22Rv1 (cell line): ENCODE measurements around the gene SNX25.

Source experiments
- ZFX ChIP-seq: fragments of 450-650 bp; IDR thresholded peaks from 2 replicates; pipeline ENCODE4 v1.6.1; 2017; ENCODE audit warnings: antibody characterized with exemption, borderline replicate concordance
- TF ChIP-seq, protein P1 (sequence below): fragments of 450-650 bp; IDR thresholded peaks from 2 replicates; pipeline ENCODE4 v1.5.1; 2017; ENCODE audit warnings: mild to moderate bottlenecking

DNA sequence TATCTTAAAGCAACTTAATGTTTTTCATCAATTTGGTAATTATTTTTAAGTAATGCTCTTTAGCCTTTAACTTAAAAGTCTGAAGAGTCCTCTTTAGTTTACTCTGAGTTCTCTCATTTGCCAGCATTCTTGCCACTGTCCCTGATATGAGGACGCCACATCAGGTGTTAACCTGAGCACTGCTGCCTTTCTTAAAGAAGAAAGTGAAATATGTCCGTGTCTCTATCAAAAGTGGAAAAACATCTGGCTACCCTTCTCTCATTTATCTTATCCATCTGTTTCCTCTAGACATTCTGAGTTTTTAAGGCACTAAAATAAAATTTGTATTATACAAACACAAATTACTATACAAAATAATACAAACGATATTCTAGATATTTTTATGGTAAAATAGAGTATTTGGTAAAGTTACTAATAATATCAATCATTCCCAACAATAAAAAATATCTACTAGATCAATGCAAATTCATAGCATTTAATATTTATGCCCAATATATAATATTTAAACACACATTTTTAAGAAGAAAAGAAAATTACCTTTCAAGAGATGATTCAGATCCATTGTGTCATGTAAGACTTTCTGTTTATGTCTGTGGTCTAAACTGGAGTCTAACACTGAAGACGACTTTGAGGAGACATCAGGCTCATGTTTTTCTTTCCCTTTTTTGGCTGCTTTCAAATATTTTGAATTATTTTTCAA is 19.6 kb upstream of the SNX25 start:
- TF ChIP-seq, protein P1, sequence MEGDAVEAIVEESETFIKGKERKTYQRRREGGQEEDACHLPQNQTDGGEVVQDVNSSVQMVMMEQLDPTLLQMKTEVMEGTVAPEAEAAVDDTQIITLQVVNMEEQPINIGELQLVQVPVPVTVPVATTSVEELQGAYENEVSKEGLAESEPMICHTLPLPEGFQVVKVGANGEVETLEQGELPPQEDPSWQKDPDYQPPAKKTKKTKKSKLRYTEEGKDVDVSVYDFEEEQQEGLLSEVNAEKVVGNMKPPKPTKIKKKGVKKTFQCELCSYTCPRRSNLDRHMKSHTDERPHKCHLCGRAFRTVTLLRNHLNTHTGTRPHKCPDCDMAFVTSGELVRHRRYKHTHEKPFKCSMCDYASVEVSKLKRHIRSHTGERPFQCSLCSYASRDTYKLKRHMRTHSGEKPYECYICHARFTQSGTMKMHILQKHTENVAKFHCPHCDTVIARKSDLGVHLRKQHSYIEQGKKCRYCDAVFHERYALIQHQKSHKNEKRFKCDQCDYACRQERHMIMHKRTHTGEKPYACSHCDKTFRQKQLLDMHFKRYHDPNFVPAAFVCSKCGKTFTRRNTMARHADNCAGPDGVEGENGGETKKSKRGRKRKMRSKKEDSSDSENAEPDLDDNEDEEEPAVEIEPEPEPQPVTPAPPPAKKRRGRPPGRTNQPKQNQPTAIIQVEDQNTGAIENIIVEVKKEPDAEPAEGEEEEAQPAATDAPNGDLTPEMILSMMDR: no peak
- no peak for TF ChIP-seq ZFX
